Mucosa of descending colon (tissue), 3 donors: Measurements from ENCODE around the gene RFX3. TPM values are rescaled to one million over a fixed set of nuclear protein-coding genes. Genes with fewer than 3 reads are reported as not detected.

ENCODE experiments used
- ATAC-seq: fragments of 200-7000 bp; cut with Tn5 transposase; one replicate; pipeline ENCODE4 v1.9.1; 2020; ENCODE audit warnings: mild to moderate bottlenecking, moderate library complexity
- DNase-seq, 3 donors: peaks; one replicate each; pipeline ENCODE4 v3.0.0-alpha.2; 2020
- H3K36me3 ChIP-seq: fragments of 200-600 bp; one replicate; pipeline ENCODE4 v1.8.0; 2021; ENCODE audit warnings: low read depth, mild to moderate bottlenecking
- H3K4me1 ChIP-seq: fragments of 200-600 bp; one replicate; pipeline ENCODE4 v1.8.0; 2021; ENCODE audit warnings: low read depth, mild to moderate bottlenecking
- H3K4me3 ChIP-seq: fragments of 200-600 bp; one replicate; pipeline ENCODE4 v1.8.0; 2021; ENCODE audit warnings: mild to moderate bottlenecking
- H3K9me3 ChIP-seq: fragments of 200-600 bp; one replicate; pipeline ENCODE4 v1.8.0; 2021; ENCODE audit warnings: mild to moderate bottlenecking
- intact Hi-C, 2 donors: fragments of 100-400 bp; cut with DNase I in 1 of 2; cut with micrococcal nuclease in 1 of 2; formaldehyde crosslinking; loops; one replicate each; pipeline versions ENCODE4 v1.11.0 to v1.11.1; 2022; cut with DNase I, micrococcal nuclease
- total RNA-seq, 3 donors: library from RNA; stranded (reverse); fragmentation: NEBNext Ultra II Directional in 2 of 3; extraction: Animal tissue kit (Norgen Biotek cat#: 25700) in 2 of 3; gene quantifications; one replicate each; pipeline versions ENCODE4 v1.2.1 to v1.2.4, GENCODE V29; 2021 to 2023
- TF ChIP-seq, protein P1 (sequence below): fragments of 200-600 bp; IDR thresholded peaks from one replicate; pipeline ENCODE4 v1.8.0; 2022; ENCODE audit warnings: antibody characterized with exemption, mild to moderate bottlenecking
- donor health status: DM: no; HTN: no; CAD: no; lungs with moderate emphysema.
- donor health status: DM: no; HTN: no; CAD: no.
- donor health status: DM: no; HTN: yes; CAD: no.

Gene RFX3
- total RNA-seq, 3 donors from 2014 or later, result 12.0 to 13.3 (median 12.3) TPM

DNA sequence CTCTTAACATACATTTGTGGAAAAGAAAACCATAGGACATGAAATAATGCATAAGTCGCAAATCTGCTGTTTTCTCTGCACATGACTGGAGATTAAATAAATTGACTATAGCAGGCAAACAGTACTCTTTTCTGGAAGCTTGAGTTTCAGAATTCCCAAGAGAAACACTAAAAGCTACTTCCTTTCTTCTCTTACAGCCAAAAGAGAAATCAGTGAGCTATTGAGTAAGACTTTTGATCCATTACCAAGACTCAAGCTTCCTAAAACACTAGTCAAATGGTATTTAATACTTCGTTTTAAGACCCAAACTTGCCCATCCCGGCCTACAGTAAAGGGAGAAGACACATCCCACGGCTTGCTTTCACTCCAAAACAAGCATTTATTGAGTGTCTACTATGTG is 346.1 kb downstream of the RFX3 start:
- Histone ChIP-seq H3K4me1 (peaks cover 19% of the 10 kb centered on the region), H3K36me3 (no peaks in the 10 kb centered on the region), H3K4me3 (no peak overlapping the region), H3K9me3 (no peaks in the 10 kb centered on the region)
- ATAC-seq, result no peak
- intact Hi-C loops, result loop anchor here in 1 of 2 donors (10.0 kb wide), 1 partner anchor 315 kb away; no protein-coding TSS in a partner anchor
- TF ChIP-seq, protein P1, sequence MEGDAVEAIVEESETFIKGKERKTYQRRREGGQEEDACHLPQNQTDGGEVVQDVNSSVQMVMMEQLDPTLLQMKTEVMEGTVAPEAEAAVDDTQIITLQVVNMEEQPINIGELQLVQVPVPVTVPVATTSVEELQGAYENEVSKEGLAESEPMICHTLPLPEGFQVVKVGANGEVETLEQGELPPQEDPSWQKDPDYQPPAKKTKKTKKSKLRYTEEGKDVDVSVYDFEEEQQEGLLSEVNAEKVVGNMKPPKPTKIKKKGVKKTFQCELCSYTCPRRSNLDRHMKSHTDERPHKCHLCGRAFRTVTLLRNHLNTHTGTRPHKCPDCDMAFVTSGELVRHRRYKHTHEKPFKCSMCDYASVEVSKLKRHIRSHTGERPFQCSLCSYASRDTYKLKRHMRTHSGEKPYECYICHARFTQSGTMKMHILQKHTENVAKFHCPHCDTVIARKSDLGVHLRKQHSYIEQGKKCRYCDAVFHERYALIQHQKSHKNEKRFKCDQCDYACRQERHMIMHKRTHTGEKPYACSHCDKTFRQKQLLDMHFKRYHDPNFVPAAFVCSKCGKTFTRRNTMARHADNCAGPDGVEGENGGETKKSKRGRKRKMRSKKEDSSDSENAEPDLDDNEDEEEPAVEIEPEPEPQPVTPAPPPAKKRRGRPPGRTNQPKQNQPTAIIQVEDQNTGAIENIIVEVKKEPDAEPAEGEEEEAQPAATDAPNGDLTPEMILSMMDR, result no peak
- DNase-seq, result no peak

DNA sequence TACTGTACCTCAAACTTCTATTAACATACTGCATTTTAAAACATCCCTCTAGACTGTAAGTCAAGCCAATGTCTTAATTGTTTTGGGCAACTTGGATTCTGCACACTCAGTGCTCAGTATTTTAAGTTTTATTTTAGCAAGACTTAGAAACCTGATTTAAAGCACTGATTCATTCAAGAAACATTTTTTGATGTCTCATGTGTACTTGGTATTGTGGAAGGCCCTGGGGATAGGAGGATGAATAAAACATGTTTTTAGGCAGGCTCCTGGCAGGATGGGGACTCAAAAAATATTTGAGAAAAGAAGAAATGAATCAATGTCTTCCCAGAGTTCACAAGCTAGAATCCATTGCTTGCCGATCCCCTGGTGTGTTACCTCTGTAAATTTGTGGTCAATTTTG is 347.9 kb downstream of the RFX3 start:
- Histone ChIP-seq H3K9me3 (no peaks in the 10 kb centered on the region), H3K36me3 (no peaks in the 10 kb centered on the region), H3K4me1 (peaks cover 25% of the 10 kb centered on the region), H3K4me3 (no peak overlapping the region)
- TF ChIP-seq, protein P1, result no peak
- intact Hi-C loops, result loop anchor here in 1 of 2 donors (10.0 kb wide), 1 partner anchor 313 kb away; no protein-coding TSS in a partner anchor
- DNase-seq (no peak), ATAC-seq (no peak)

DNA sequence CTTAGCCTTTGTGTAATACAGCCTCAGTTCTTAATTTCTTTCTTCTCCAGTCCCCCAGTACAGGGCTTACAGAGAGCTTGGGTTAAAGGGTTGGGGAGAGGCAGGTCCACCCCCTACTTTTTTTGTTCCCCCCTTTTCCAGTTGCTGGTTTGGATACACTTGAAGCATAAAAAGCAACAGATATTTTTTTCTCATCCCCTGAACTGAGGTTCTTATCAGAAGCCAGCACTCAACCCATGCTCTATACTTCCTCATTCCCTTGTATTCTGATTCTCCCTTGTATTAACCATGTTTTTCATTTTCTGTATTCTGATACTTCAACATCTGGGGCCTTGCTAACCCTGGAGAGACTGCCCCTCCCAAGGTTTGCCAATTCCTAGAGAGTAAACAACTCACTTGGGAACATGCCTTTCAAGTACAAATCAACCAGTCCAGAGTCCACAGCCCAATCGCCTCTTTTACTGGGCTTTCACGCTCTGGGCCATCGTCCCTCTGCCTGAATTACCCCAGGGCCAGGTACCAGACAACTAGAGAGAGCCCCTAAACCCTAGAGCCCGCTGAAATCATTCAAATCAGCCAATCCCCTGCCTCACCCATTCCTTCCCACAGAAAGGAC is 348.5 kb downstream of the RFX3 start:
- ATAC-seq (peak; percentile 77), DNase-seq (peak in 2 of 3 donors; percentile 28 to 44)
- H3K9me3 ChIP-seq, result no peaks in the 10 kb centered on the region
- intact Hi-C loops, result loop anchor here in 1 of 2 donors (10.0 kb wide), 1 partner anchor 312 kb away; no protein-coding TSS in a partner anchor
- H3K36me3 ChIP-seq, result no peaks in the 10 kb centered on the region
- H3K4me3 ChIP-seq, result no peak overlapping the region
- peaks cover 25% of the 10 kb centered on the region for H3K4me1 ChIP-seq
- TF ChIP-seq, protein P1, result no peak

DNA sequence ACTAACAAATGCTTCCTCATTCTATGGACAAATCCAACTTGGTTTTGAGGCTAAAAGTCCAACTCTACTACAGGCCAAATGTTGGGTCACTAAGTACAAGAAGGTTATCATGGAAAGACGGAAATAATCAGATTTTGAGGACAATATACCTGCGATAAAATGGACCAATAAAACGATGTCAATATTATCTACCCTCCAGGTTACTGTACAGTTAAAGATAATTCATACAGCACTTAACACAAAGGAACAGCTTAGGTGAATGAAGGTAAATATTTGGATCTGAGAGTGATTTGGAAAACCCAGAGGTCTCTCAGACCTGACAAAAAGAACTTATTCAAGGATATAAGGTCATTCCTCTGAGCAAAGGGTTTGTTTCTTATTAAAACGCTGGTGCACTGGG is 352.4 kb downstream of the RFX3 start:
- intact Hi-C loops, result loop anchor here in 1 of 2 donors (10.0 kb wide), 1 partner anchor 309 kb away; no protein-coding TSS in a partner anchor
- ATAC-seq (peak; percentile 58), DNase-seq (no peak)

DNA sequence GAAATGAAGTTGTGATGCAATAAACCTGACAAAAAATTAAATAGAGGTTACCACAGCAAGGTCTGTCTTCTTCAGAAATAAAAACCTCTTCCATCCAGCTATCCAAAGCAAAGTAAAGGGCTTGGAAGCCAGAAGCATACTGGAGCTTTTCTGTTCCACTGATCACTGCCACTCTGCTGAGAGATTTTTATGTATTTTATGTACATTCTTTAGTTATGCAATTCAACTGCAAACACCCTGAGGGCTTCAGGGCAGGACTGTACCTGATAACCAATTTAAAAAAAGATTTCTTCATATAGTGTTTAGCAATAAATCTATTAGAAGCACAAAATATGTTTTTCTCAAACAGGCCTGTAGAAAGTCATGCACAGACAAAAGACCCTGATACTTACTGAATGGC is 355.0 kb downstream of the RFX3 start:
- H3K4me3 ChIP-seq, result no peak overlapping the region
- ATAC-seq (no peak), DNase-seq (no peak)
- H3K9me3 ChIP-seq, result no peaks in the 10 kb centered on the region
- TF ChIP-seq, protein P1, result no peak
- peaks cover 7% of the 10 kb centered on the region for H3K4me1 ChIP-seq
- H3K36me3 ChIP-seq, result no peaks in the 10 kb centered on the region
- intact Hi-C loops, result loop anchor here in 1 of 2 donors (10.0 kb wide), 1 partner anchor 306 kb away; no protein-coding TSS in a partner anchor

More for the DNA sequence above, 352.4 kb downstream of the RFX3 start:
- peaks cover 17% of the 10 kb centered on the region for H3K4me1 ChIP-seq
- H3K9me3 ChIP-seq, result no peaks in the 10 kb centered on the region
- H3K36me3 ChIP-seq, result no peaks in the 10 kb centered on the region
- H3K4me3 ChIP-seq, result no peak overlapping the region
- TF ChIP-seq, protein P1, result no peak
